KMS-11 (cell line): ENCODE data around the gene KCTD13.

ENCODE experiments used
- H2AFZ ChIP-seq: fragments of 200-600 bp; sonication (generic); 2 replicates; pipeline ENCODE4 v1.6.1; 2016; ENCODE audit warnings: antibody characterized with exemption, mixed run types, low read depth
- H3K27ac ChIP-seq: fragments of 200-600 bp; sonication (generic); 2 replicates; pipeline ENCODE4 v1.6.1; 2016; ENCODE audit warnings: mild to moderate bottlenecking, mixed run types
- H3K27me3 ChIP-seq: fragments of 200-600 bp; sonication (generic); 2 replicates; pipeline ENCODE4 v1.6.1; 2017; ENCODE audit warnings: mild to moderate bottlenecking, low read depth, mixed run types, moderate library complexity; ENCODE audit not compliant: insufficient read depth
- H3K36me3 ChIP-seq: fragments of 200-600 bp; sonication (generic); 2 replicates; pipeline ENCODE4 v1.6.1; 2017; ENCODE audit warnings: mild to moderate bottlenecking, mixed run types; ENCODE audit not compliant: insufficient read depth
- H3K4me1 ChIP-seq: fragments of 200-600 bp; sonication (generic); 2 replicates; pipeline ENCODE4 v1.6.1; 2016; ENCODE audit warnings: mild to moderate bottlenecking, low read depth, mixed run types; ENCODE audit not compliant: poor library complexity, severe bottlenecking
- H3K4me2 ChIP-seq: fragments of 200-600 bp; sonication (generic); 2 replicates; pipeline ENCODE4 v1.7.0; 2016; ENCODE audit warnings: mild to moderate bottlenecking, mixed run types
- H3K4me3 ChIP-seq: fragments of 200-600 bp; sonication (generic); IDR thresholded peaks from 2 replicates; pipeline ENCODE4 v1.6.1; 2017; ENCODE audit warnings: low read depth, low read length, mixed read lengths; ENCODE audit not compliant: insufficient read depth
- H3K79me2 ChIP-seq: fragments of 200-600 bp; sonication (generic); 2 replicates; pipeline ENCODE4 v1.6.1; 2016; ENCODE audit warnings: low read depth, mixed run types; ENCODE audit not compliant: insufficient read depth
- H3K9ac ChIP-seq: fragments of 200-600 bp; sonication (generic); 2 replicates; pipeline ENCODE4 v1.6.1; 2016; ENCODE audit warnings: mild to moderate bottlenecking, mixed run types
- H4K20me1 ChIP-seq: fragments of 200-600 bp; sonication (generic); 2 replicates; pipeline ENCODE4 v1.6.1; 2016; ENCODE audit warnings: mild to moderate bottlenecking, mixed run types; ENCODE audit not compliant: insufficient read depth
- TF ChIP-seq, protein P1 (sequence below): fragments of 200-600 bp; sonication (generic); conservative IDR thresholded peaks from 2 replicates; pipeline ENCODE4 v1.6.1; 2017; ENCODE audit warnings: low read depth, mild to moderate bottlenecking, antibody characterized with exemption, low read length, moderate library complexity, mixed read lengths

Gene KCTD13

DNA sequence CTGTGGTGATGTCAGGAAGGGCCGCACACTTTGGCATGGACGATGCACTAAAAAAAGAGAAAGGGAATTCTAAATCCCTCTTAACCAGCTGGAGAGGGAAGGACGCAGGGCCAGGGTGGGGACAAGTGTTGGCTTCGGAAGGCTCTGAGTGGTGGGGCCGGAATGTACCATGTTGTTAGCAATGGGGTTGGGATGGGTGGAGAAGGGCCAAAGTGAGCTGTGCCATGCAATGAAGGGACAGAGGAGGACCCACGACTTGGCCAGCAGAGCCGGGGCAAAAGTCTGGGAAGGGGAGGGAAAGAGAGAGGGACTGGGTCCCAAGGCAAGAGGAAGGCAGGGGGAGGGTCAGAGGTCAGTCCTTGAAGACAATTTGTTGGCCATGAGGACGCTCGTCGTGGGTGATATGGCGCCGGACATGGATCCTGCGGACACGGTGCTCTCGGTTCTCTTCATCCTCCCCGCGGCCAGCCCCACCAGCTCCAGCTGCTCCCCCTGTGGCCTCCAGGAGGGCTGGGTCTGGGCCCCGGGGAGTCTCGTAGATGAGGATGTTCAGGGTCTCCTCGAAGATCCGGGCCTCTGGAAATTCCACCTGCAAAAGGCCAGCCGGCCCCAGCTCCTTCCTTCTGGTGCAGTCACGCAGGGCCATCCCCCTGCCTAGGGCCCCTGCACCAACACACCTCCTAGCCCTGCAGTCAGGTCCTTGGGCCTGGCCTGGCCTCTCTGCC, 19.3 kb downstream of the KCTD13 start:
- Histone ChIP-seq H3K79me2 (no peaks in the 10 kb centered on the region), H3K4me3 (no peak overlapping the region), H3K27me3 (no peaks in the 10 kb centered on the region), H3K36me3 (no peaks in the 10 kb centered on the region), H3K4me2 (no peak overlapping the region), H3K9ac (no peak overlapping the region), H3K4me1 (no peaks in the 10 kb centered on the region), H3K27ac (no peak overlapping the region), H4K20me1 (no peaks in the 10 kb centered on the region), H2AFZ (no peak overlapping the region)
- TF ChIP-seq, protein P1, sequence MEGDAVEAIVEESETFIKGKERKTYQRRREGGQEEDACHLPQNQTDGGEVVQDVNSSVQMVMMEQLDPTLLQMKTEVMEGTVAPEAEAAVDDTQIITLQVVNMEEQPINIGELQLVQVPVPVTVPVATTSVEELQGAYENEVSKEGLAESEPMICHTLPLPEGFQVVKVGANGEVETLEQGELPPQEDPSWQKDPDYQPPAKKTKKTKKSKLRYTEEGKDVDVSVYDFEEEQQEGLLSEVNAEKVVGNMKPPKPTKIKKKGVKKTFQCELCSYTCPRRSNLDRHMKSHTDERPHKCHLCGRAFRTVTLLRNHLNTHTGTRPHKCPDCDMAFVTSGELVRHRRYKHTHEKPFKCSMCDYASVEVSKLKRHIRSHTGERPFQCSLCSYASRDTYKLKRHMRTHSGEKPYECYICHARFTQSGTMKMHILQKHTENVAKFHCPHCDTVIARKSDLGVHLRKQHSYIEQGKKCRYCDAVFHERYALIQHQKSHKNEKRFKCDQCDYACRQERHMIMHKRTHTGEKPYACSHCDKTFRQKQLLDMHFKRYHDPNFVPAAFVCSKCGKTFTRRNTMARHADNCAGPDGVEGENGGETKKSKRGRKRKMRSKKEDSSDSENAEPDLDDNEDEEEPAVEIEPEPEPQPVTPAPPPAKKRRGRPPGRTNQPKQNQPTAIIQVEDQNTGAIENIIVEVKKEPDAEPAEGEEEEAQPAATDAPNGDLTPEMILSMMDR: no peak

DNA sequence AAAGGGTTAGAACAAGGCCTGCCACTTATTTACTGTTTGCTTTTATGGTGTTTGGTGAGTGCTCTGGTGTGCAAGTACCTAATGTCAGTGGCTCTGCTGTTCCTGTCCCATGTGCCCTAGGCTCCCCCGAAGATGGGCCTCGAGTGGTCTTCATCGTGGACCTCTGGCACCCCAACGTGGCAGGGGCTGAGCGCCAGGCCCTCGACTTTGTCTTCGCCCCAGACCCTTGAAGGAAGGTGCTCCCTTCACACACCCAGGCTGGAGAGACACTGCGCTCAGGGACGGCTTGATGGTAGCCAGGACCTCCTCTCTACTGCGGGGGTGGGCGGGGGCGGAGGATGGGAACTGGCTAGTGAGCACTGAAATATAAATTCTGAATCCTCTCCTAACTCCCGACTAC, 20.4 kb downstream of the KCTD13 start:
- no peaks in the 10 kb centered on the region for H3K4me1 ChIP-seq
- no peak overlapping the region for H3K9ac ChIP-seq
- TF ChIP-seq, protein P1: no peak
- no peak overlapping the region for H3K4me3 ChIP-seq
- H3K27me3 ChIP-seq: no peaks in the 10 kb centered on the region
- H2AFZ ChIP-seq: no peak overlapping the region
- no peaks in the 10 kb centered on the region for H3K79me2 ChIP-seq
- H3K27ac ChIP-seq: no peak overlapping the region
- H4K20me1 ChIP-seq: no peaks in the 10 kb centered on the region
- H3K4me2 ChIP-seq: no peak overlapping the region
- H3K36me3 ChIP-seq: no peaks in the 10 kb centered on the region

DNA sequence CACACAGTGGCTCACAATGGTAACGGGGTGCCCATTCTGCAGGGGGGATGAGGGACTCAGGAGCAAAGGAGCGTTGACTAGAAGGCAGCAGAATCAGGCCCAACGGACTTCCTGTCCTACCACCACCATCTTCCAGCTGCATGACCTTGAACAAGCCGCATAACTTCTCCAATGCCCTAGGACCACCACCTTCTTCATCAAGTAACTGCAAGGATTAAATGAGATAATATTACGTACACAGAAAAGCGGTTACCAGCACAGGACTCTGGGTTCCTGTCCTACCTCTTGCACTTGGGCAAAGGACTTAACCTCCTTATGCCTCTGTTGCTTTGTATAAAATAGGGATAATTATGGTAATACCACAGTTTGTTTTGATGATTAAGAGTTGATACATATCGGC, 21.1 kb downstream of the KCTD13 start:
- Histone ChIP-seq H3K4me3 (no peak overlapping the region), H3K79me2 (no peaks in the 10 kb centered on the region), H3K4me2 (no peak overlapping the region), H3K4me1 (no peaks in the 10 kb centered on the region), H4K20me1 (no peaks in the 10 kb centered on the region), H2AFZ (no peak overlapping the region), H3K27me3 (no peaks in the 10 kb centered on the region), H3K36me3 (no peaks in the 10 kb centered on the region), H3K27ac (no peak overlapping the region), H3K9ac (no peak overlapping the region)
- TF ChIP-seq, protein P1: no peak

DNA sequence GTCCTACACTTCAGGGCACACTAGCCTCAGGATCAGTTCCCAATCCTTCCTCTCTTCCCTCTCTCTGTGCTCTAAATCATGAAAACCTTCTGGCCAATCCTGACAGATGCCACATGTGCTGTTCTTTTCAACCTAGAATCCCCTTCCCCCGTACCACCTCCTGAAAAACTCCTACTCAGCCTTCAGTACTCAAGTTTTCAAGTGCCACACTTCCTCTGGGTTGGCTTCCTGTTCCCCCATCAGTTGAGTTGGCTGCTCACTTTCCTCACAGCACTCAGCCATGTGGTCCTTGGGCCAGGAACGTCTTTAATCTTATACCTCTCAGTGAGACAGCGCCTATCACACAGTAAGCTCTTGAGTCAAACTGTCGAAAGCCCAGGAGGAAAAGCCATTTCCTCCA, 22.4 kb downstream of the KCTD13 start:
- Histone ChIP-seq H3K9ac (no peak overlapping the region), H3K79me2 (no peaks in the 10 kb centered on the region), H3K4me2 (no peak overlapping the region), H3K4me3 (no peak overlapping the region), H3K36me3 (no peaks in the 10 kb centered on the region), H2AFZ (no peak overlapping the region), H3K4me1 (peaks cover 4% of the 10 kb centered on the region), H3K27ac (no peak overlapping the region), H4K20me1 (no peaks in the 10 kb centered on the region), H3K27me3 (peaks cover 12% of the 10 kb centered on the region; the same call in 1 of the 2 replicates)
- TF ChIP-seq, protein P1: no peak
